Renal cortex interstitium (tissue), 11 donors: ENCODE results near the gene NOL11. TPM values are rescaled to one million over a fixed set of nuclear protein-coding genes. Genes with fewer than 3 reads are reported as not detected.
"Not testable (repeated sequence)": the region's sequence is repeated elsewhere in the genome, so short reads cannot be mapped to it uniquely, and the experiment has no call there.

Experiments used
- DNase-seq, 11 donors: peaks; one replicate each; pipeline ENCODE4 v3.0.0-alpha.2; 2013; ENCODE audit warnings: low read depth in 9 of 11, low spot score in 4 of 11; ENCODE audit errors: extremely low read depth in 1 of 11
- polyA plus RNA-seq, 3 donors: library from polyadenylated mRNA; unstranded; fragments of 120-200 nt; gene quantifications; one replicate each; pipeline ENCODE4 v1.2.1, GENCODE V29; 2013; ENCODE audit not compliant: insufficient read length in 3 of 3

The NOL11 gene
- polyA plus RNA-seq, 3 donors = 81.9 to 111 (median 83.0) TPM

DNA sequence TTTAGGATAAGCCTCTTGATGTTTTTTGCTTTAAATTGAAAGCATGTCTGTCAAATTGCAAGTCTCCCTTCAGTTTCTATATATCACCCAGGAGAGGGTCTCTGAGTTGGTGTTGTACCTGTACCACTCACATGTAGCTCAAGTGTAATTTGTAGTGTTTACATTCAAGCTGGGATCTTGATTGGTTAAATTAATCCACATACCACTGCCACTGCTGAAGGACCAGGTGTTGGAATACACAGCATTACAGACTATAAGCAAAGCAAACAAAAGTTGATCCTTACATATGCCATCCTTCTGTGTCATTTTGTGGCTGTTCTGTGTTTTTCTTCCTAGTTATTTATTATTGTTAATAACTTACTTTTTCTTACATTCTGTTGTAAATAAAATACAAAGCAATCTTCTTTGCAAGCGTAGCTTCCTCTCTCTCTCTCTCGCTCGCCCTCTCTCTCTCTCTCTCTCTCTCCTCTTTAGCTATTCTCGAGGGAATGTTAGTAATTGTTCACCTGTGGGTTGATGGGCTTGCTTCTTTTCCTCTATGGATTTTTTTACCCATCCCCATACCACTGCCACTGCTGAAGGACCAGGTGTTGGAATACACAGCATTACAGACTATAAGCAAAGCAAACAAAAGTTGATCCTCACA, 20.8 kb upstream of the NOL11 start:
- DNase-seq = no peak

DNA sequence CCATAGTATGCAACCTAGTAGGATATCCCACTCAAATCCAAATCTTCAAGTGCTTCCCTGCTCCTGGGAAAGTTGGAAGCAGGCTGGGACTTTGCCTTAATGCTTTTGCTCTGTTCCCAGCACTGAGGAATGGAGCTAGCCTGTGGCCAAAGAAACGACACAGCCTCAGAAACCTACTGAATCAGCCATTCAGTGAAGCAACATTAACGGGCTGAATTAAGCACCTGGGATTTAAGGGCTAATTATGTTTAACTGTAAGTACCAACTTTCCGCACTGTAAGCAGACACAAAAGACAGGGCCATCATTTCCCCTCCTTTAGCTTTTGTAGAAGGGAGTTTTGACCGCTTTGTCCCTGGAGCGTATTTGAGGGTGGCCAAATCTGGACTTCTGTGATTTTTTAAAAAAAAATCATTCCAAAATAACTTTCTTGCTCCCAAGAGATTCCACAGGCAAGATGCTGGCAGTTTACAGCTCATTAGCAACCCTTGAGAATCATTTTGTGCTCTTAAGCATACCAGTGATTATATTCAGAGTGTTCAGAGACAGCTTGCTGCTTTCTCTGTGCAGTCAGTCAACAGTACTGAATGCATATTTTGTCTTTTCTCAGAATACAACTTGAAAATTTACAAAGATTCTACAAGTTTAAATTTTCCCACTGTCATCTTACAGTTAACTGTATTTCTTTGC, 17.6 kb upstream of the NOL11 start:
- no peak for DNase-seq

DNA sequence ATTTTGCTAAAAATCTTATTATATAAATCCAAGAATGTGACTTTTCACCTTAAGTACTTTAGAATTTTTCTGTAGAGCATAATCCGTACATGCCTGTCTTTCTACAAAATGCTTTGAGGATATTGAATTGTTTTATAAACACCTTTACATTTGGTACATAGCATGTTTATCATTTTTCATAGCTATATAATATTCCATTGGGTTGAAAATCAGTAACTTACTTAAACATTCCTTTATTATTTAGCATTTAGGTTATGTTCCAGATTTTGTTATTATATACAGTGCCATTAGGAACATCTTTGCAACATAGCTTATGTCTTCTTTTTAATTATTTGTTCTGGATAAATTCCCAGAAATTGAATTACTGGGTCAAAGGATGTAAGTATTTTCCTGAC, 17.0 kb upstream of the NOL11 start:
- no peak for DNase-seq

DNA sequence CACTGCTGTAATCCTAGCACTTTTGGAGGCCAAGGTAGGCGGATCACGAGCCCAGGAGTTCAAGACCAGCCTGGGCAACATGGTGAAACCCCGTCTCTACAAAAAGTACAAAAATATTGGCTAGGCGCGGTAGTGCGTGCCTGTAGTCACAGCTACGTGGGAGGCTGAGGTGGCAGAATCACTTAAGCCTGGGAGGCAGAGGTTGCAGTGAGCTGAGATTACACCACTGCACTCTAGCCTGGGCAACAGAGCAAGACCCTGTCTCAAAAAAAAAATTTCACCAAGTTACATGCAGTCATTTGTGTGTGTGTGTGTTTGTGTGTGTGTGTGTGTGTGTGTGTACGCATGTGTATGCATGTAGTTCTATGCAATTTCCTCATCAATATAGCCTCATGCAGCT, 14.9 kb upstream of the NOL11 start:
- DNase-seq = not testable (repeated sequence)

DNA sequence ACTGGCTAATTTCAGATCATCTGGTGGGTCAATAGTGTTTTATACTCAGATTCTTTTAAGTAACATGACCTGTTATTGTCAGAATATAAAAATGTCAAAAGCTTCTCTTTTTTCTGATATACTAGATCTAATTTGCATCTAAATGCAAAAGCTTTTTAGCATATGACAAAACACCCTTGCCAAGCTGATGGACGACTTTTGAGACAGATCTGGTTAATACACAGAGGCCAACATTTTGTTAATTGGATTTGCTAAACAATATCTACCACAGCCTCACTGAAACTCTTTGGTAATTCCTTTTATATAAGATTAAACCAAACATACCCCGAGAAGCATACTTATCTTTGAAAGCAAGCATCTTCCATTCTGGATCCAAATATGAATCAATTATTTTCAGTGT, 10.3 kb upstream of the NOL11 start:
- DNase-seq = no peak

DNA sequence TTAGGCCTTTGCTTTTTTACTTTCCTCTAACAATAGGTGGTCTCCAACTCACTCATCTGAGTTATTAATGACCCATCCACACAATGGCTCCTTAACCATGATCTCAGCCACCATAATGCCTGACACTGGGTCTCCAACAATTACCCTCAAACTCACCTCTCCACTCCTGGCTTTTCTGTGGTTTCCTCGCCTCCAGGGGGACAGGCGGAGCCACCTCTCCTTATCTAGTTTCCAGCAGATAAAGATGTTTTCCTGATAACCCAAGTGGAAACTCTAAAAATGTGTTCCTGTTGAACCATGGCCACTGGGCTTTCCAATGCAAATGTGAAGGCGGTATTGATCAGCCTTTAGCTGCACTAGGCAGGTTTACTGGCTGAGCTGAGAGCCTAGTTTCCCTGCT, 9.4 kb upstream of the NOL11 start:
- DNase-seq = no peak

DNA sequence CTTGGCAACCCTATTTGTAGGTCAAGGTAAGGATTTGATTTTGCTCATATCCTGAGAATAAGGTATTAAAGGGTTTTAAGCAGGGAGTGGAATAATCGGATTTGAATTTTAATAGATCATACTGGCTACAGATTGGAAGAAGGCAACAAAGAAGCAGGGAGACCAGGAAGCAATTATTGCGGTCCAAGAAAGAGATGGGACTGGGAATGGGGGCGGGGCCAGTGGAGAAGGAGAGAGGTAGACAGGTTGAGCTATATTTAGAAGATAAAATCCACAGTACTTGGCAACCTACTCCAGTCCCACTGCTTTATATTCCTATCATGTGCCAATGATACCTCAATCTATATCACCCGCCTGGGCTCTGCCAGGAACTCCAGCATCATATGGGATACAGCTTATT, 5.8 kb upstream of the NOL11 start:
- no peak for DNase-seq

DNA sequence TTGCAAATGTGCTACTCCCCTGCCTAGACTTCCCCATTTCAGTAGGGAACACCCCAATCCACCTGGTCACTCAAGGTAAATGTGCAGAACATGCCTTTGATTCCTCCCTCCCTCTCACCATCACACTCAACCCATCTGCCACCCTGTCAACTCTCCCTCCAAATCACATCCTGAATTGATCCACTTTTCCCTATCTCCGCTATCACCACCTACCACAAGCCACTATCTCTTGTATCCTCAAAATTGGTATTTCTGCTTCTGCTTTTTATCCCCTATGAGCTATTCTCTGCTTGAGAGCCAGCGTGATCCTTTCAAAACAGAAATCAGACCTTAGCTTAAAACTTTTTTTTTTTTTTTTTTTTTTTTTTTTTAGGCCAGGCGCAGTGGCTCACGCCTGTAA, 5.4 kb upstream of the NOL11 start:
- no peak for DNase-seq

DNA sequence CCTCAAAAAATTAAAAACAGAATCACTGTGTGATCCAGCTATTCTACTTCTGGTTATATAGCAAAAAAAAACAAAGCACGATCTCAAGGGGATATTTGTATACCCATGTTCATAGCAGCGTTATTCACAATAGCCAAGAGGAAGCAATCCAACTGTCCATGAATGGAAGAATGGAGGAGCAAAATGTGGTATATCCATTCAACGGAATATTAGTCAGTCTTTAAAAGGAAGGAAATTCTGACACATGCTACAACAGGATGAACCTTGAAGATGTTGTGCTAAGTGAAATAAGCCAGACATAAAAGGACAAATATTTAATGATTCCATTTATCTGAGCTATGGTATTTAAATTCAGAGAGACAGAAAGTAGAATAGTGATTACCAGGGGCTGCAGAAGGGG, 4.6 kb upstream of the NOL11 start:
- DNase-seq = no peak

DNA sequence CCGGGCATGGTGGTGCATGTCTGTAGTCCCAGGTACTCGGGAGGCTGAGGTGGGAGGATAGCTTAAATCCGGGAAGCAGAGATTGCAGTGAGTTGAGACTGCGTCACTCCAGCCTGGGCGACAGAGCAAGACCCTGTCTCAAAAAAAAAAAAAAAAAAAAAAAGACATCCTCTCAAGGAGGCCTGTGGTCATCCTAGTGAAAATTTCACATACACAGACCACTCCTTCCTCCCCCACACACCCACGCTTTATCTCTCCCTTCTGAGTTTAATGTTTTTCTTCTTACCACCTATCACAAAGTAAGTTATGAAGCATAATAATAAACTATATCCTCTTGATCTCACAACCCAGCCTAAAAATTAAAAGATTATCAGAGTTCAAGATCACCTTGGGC, 1.3 kb upstream of the NOL11 start:
- no peak for DNase-seq

DNA sequence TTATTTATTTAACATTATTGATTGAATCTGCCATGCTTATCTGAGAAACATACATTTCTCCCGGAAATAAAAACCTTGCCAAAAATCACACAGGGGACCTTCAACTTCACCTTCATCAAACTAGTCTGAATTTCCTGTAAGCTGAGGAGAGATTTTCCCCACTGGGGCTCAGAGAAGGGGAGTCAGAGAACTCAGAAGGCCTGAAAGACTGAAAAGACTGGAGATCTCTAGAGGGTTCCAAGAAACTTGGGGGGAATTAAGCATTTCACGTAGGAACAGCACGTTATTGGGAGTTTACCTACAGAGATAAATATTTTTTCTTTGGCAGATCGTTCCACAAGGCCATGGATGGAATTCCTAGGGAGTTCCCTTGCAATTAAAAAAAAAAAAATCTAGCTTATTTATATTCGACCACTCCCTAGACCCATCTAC, 528 bp upstream of the NOL11 start:
- no peak for DNase-seq

DNA sequence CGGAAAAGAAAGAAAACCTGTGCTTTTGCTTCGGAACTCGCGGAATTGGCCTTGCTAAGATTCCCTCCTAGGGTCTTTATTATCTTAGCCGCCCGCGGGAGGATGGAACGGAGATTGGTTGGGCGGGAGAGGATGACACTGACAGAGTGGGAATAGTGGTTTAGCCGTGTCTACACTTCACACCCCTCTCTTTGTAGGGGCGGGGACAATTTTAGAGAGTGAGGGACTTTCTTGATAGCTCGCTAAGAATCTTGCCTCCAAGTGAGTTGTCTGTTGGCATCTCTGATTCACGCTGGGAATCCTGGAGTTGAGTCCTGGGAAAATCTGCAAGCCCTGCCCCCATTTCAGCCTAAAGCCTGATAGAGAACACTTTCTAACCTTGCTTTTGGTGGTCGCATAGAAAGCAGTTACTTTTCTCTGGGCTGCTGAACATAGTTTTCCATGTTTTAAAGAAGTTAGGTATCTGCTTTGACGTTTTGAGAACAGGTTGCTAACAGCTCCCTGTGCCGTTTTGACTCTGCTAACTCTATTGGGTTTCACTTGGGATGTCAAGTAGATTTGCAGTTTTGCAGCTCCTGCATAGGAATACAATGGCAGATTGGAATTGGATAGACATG, 697 bp downstream of the NOL11 start:
- no peak for DNase-seq

DNA sequence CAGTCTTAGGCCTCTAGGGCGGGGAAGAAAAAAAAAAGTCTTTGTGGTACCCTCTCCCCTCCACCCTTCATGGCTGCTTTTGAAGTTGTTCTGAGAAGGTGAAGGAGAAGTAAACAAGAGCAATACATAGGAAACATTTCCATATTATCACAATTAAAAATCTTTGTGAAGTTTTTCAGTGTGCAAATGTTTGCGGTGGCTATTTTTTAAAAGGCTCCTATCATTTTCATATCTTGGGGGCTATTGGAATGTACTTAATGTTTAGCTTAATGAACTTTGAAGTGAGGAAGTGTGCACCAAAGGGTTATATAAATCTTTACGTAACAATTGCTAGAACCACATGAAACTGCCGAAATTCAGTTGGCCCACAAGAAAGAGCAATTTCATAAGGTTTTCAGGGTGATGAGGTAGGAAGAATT, 7.6 kb downstream of the NOL11 start:
- no peak for DNase-seq

DNA sequence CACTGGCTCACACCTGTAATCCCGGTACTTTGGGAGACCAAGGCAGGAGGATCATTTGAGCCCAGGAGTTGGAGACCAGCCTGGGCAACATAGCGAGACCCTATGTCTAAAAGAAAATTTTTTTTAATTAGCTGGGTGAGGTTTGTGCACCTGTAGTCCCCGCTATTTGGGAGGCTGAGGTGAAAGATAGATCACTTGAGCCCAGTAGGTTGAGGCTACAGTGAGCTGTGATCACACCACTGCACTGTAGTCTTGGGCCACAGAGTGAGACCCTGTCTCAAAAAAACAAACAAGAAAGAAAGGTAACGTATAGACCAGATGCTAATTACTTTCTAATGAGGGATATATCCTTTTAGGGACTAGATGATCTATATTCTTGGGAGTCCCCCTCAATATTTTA, 8.1 kb downstream of the NOL11 start:
- DNase-seq = no peak

DNA sequence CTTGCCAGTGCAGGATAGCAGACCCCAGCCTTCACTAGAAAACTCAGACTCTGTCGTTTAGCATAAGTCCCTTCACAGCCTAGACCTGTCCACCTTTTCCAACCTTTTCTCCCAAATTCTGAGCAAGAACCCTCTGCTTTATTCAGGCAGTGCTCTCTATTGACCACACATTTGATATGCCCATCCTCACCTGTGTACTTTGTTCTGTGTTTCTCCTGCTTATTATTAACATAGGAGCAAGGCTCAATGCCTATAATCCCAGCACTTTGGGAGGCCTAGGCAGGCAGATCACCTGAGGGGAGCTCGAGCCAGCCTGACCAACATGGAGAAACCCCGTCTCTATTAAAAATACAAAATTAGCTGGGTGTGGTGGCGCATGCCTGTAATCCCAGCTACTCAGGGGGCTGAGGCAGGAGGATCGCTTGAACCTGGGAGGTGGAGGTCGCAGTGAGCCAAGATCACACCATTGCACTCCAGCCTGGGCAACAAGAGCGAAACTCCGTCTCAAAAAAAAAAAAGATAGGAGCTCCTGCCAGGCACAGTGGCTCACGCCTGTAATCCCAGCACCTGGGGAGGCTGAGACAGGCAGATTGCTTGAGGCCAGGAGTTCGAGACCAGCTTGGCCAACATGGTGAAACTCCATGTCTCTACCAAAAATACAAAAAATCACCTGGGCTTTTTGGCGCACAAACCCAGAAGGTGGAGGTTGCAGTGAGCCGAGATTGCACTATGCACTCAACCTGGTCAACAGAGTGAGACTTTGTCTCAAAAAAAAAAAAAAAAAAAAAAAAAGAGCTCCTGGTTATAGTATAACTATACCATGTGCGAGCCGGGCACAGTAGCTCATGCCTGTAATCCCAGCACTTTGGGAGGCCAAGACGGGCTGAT, 9.7 kb downstream of the NOL11 start:
- not testable (repeated sequence) for DNase-seq

DNA sequence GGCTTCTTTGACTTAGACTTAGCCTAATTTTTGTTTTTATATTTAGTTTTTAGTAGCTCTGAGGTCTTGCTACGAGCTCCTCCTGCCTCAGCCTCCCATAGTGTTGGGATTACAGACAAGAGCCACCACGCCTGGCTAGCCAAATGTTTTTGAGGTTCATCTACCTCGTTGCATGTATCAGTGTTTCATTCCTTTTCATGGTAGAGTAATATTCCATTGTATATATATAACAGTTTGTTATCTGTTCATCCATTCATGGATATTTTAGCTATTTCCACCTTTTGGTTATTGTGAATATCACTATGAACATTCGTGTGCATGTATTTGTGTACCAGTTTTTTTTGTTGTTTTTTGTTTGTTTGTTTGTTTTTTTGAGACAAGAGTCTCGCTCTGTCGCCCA, 12.2 kb downstream of the NOL11 start:
- DNase-seq = no peak

DNA sequence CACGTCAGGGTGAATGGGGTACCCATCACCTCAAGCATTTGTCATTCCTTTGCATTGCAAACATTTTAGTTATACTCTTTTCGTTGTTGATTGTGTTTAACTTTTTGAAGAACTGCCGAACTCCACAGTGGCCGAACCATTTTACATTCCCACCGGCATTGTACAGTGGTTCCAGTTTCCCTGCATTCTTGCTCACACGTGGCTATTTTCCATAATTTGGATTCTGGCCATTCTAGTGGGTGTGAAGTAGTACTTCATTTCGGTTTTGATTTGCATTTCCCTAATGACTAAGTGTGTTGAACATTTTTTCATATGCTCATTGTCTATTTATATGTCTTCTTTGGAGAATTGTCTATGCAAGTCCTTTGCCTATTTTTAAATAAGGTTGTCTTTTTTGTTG, 13.0 kb downstream of the NOL11 start:
- DNase-seq = no peak

DNA sequence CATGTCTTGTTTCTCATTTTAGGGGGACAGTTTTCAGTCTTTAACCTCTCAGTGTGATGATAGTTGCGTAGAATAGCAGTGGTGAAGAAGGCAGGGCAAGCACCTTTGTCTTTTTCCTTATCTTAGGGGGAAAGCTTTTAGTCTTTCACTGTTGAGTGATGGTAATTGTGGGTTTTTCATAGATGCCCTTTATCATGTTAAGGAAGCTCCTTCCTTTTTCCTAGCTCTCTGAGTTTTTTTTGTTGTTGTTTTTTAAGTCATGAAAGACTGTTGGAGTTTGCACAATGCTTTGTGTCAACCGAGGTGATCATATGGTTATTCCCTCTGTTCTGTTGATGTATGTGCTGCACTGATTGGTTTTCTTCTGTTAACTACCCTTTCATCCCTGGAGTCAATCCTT, 15.7 kb downstream of the NOL11 start:
- no peak for DNase-seq

DNA sequence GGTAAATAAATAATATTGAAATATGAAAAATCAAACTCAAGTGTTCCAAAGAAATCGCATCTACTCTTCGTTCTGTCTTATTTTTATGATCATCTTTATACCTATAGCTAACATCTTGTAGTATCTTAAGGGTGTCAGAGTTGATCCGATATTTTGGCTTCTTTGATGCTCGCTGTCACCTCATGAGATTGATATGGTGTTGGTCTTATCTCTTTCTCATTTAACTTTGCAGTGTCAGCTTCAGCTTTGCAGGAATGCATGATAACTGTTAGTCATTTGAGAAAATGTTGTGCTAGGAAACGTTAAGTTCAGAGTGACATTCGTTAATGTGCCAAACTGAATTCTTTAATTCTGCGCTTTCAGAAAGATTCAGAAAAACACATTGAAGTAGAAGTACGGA, 19.4 kb downstream of the NOL11 start:
- no peak for DNase-seq

DNA sequence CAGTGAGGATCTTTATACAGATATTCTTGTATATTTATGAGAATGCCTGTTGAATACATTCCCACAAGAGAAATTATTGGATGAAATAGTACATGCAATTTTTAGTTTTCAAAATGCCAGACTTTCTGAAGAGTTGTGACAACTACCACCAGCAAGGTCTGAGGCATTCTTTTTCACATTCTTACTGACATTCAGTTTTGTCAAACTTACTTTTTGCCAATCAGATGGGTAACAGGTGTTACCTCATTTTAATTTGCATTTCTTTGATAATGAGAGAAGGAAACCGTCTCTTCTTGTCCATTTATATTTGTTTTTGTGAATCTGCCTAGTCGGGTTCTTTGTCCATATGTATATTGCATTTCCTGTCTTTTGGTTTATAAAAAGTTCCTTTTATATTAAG, 24.3 kb downstream of the NOL11 start:
- DNase-seq = no peak
